GM12865 (cell line): ENCODE measurements around the gene COL25A1.

Experiments
- DNase-seq: peaks from one replicate; pipeline ENCODE4 v3.0.0; 2010; ENCODE audit warnings: low read depth
- H3K4me3 ChIP-seq: 2 replicates; pipeline ENCODE4 v1.5.1; 2011; ENCODE audit warnings: mild to moderate bottlenecking, low read depth, low read length, control low read depth
- CTCF ChIP-seq: IDR thresholded peaks from 2 replicates; pipeline ENCODE4 v1.5.1; 2011; ENCODE audit warnings: low read length, control low read depth, low read depth, inconsistent platforms; ENCODE audit not compliant: insufficient read depth; ENCODE audit errors: missing control alignments

COL25A1 gene

DNA sequence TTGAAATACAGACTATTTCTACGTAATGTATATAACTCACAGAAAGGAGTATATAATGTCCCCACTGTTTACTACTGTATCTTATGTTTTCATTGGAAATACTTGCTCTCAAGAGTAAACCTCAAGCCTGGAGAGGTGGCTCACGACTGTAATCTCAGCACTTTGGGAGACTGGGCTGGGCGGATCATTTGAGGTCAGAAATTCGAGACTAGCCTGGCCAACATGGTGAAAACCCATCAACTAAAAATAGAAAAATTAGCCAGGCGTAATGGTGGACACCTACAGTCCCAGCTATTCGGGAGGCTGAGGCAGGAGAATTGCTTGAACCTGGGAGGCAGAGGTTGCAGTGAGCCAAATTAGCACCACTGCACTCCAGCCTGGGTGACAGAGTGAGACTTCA lies 92.8 kb downstream of the COL25A1 start:
- DNase-seq = no peak
- TF ChIP-seq CTCF = no peak
- H3K4me3 ChIP-seq = no peak overlapping the region

DNA sequence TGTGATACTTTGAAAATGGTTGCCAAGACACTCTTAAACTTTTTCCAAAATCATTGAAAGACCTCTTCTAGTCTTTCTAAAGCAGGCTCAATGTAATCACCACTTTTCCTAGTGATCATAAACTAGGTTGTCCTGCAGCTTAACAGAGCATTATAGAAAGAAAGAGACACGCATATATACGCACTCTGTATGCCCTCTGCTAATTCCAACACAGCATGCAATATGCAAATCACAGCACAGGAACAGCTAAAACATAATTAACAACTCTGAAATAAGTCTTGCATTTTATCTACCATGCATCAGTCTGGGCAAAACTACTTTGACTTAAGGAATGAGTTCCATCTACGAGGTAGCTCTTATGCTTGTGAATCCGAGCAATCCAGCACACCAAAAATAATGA lies 94.6 kb downstream of the COL25A1 start:
- H3K4me3 ChIP-seq = no peak overlapping the region
- no peak for DNase-seq
- no peak for TF ChIP-seq CTCF

GRCh38 chr4:109207061-109207460 lies 95.4 kb downstream of the COL25A1 start:
- DNase-seq = no peak
- TF ChIP-seq CTCF = no peak
- H3K4me3 ChIP-seq = no peak overlapping the region

GRCh38 chr4:109206620-109207019 lies 95.8 kb downstream of the COL25A1 start:
- no peak for DNase-seq
- H3K4me3 ChIP-seq = no peak overlapping the region
- no peak for TF ChIP-seq CTCF

DNA sequence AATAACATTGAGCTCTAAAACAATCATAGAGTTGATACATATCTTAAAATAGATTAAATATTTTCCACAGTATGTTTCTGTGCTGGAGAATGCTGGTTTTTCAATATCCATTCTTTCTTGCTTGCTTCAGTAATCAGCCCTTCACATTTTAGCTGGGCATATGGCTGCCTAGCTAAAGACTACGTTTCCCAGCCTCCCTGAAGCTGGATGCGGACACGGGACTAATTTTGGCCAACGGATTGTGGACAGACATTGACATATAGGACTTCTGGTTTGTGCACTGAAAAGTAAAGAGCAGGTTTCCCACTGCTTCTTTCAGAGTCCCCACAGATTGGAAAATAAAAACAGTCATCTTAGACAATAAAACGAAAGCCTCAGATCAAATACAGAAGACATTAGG lies 97.3 kb downstream of the COL25A1 start:
- no peak overlapping the region for H3K4me3 ChIP-seq
- no peak for TF ChIP-seq CTCF
- no peak for DNase-seq

- DNase-seq = no peak
- H3K4me3 ChIP-seq = no peak overlapping the region
- TF ChIP-seq CTCF = no peak
Measured at GRCh38 chr4:109199585-109199984, 102.9 kb downstream of the COL25A1 start.

DNA sequence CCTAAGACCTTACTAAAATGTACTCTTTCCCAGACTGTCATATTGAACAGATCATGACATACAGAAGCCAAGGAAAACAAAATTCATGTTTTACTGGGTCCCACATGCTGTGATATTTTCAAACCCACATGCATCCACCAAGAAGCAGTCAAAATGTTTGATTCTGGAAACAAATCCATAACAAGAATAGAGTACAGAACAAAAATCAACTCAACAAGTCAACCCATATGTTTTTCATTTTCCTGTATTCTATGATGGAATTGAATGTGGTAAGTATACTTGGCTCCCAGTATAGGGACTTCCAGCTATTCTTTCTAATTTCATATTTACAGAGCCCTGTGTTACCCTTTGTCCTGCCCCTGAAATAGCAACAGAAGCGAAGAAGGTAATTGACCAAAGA lies 106.8 kb downstream of the COL25A1 start:
- no peak overlapping the region for H3K4me3 ChIP-seq
- DNase-seq = no peak
- no peak for TF ChIP-seq CTCF
